NCI-H187 treated with DMSO at 0.1 percent for 48 hours (cell line): ENCODE measurements around the gene PTPRK.
"Not testable (repeated sequence)": the region's sequence is repeated elsewhere in the genome, so short reads cannot be mapped to it uniquely, and the experiment has no call there.

Source experiments
- DNase-seq: peaks from one replicate; lab custom pipeline; 2025; lab: John Stamatoyannopoulos, UW

PTPRK gene

GRCh38 chr6:128018821-128019220 is 501.6 kb downstream of the PTPRK start:
- DNase-seq: no peak

GRCh38 chr6:128017288-128017687 is 503.1 kb downstream of the PTPRK start:
- DNase-seq: no peak

GRCh38 chr6:128007658-128008057 is 512.7 kb downstream of the PTPRK start:
- no peak for DNase-seq

GRCh38 chr6:128005009-128005408 is 515.4 kb downstream of the PTPRK start:
- DNase-seq: no peak

GRCh38 chr6:128000363-128000762 is 520.0 kb downstream of the PTPRK start:
- no peak for DNase-seq

GRCh38 chr6:127998985-127999384 is 521.4 kb downstream of the PTPRK start:
- DNase-seq: no peak

GRCh38 chr6:127997496-127998164 is 522.8 kb downstream of the PTPRK start:
- DNase-seq: no peak

- no peak for DNase-seq
Measured at GRCh38 chr6:127996925-127997324, 523.5 kb downstream of the PTPRK start.

GRCh38 chr6:127992144-127992543 is 528.3 kb downstream of the PTPRK start:
- DNase-seq: no peak

GRCh38 chr6:127990074-127990473 is 530.3 kb downstream of the PTPRK start:
- no peak for DNase-seq

- DNase-seq: no peak
Measured at GRCh38 chr6:127980996-127981395, 539.4 kb downstream of the PTPRK start.

GRCh38 chr6:127978185-127978584 is 542.2 kb downstream of the PTPRK start:
- DNase-seq: not testable (repeated sequence)

- no peak for DNase-seq
Measured at GRCh38 chr6:127976796-127977195, 543.6 kb downstream of the PTPRK start.

GRCh38 chr6:127976111-127976510 is 544.3 kb downstream of the PTPRK start:
- DNase-seq: no peak

GRCh38 chr6:127972815-127973214 is 547.6 kb downstream of the PTPRK start:
- no peak for DNase-seq

GRCh38 chr6:127971945-127972391 is 548.4 kb downstream of the PTPRK start:
- DNase-seq: no peak

- no peak for DNase-seq
Measured at GRCh38 chr6:127971386-127971785, 549.0 kb downstream of the PTPRK start.

GRCh38 chr6:127969701-127970100 is 550.7 kb downstream of the PTPRK start:
- DNase-seq: no peak

GRCh38 chr6:127968394-127968793 is 552.0 kb downstream of the PTPRK start:
- no peak for DNase-seq

- no peak for DNase-seq
Measured at GRCh38 chr6:127967708-127968107, 552.7 kb downstream of the PTPRK start.

- no peak for DNase-seq
Measured at GRCh38 chr6:127966616-127967015, 553.8 kb downstream of the PTPRK start.

- no peak for DNase-seq
Measured at GRCh38 chr6:127963495-127963894, 556.9 kb downstream of the PTPRK start.

GRCh38 chr6:127959869-127960268 is 560.5 kb downstream of the PTPRK start:
- no peak for DNase-seq

- no peak for DNase-seq
Measured at GRCh38 chr6:127956956-127957355, 563.4 kb downstream of the PTPRK start.
